NCI-H1436 (cell line): ENCODE results near the gene PCOLCE2.

Experiments used
- DNase-seq: peaks from one replicate; lab custom pipeline; 2025; lab: John Stamatoyannopoulos, UW

Gene PCOLCE2

DNA sequence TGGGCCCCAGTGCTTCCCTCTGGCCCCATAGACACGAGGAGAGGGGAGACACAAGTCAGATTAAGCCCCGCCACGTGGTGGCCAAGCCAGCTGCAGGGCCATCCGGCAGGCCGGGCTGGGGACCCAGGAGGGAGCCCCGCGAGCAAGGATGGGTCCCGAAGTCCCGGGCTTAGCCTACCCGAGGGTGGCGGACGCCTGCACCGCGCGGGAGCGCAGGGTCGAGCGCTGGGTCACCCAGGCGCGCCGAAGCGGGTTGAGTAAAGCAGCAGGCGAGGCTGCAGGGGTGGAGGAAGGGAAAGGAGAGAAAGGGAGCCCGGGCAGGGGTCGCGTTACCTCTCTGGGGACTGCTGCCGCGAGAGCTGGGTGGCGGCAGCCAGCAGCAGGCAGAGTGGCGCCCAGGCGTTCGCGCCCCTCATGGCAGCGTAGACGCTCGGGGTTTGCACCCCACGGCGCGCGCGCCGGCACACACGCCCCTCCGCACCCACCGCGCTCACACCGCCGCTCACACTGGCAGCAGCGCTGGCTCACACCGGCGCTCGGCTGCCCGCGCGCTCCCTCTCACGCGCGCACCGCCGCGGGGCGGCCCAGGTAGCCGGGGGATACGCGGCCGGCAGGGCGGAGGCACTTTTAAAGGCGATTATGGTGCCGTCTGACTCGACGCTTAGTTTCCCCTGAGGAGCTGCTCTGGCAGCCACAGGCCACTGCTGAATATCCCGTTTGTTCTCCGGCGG is at the start of gene PCOLCE2:
Gene PCOLCE2, minus strand, starts transcription at position 603 of the 731 bp plus-strand sequence. Its CDS starts 187 bp downstream, at position 416.
- peak; percentile 70 for DNase-seq

DNA sequence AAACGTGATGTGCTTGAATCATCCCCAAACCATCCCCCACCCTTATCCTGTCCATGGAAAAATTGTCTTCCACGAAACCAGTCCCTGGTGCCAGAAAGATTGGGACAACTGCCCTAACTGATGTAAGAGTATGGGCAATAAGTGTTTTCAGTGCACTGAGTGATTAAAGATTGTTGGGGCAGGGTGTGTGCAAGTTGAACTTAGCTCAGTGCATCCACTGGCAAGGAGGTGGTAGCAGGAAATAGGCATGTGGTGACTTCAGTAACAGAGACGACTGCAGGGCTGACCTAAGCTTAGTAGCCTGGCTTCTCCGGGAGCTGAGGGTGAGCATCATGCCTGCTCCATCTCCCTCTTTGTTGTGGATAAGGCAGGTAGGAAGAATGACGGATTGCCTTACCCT is 47.1 kb upstream of the PCOLCE2 start:
- DNase-seq = no peak

GRCh38 chr3:142934887-142935269 is 46.0 kb upstream of the PCOLCE2 start:
- DNase-seq = no peak

- no peak for DNase-seq
These were observed 45.4 kb upstream of the PCOLCE2 start for GRCh38 chr3:142934128-142934886.

- DNase-seq = peak; percentile 12
These were observed 42.3 kb upstream of the PCOLCE2 start for GRCh38 chr3:142931222-142931621.

DNA sequence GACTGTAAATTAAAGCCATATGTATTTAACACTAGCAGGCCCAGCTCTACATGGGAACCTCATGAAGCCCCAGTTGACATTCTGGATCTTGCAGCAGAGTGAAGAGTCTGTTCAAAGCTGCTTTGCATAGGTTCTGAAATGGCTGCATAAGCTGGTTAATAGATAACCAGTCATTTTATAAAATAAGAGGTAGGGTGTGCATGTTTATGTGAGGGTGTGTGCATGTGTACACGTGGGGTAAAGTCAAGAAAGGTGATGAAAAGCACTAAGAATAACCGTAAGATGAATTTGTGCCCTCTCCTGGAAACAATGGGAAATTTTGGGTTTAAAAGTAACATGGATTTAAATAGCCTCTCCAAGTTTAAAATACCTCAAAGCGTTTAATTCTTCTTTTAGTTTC is 41.6 kb upstream of the PCOLCE2 start:
- DNase-seq = no peak

- no peak for DNase-seq
These were observed 41.0 kb upstream of the PCOLCE2 start for GRCh38 chr3:142929890-142930289.

- peak; percentile 53 for DNase-seq
These were observed 40.2 kb upstream of the PCOLCE2 start for GRCh38 chr3:142929109-142929508.

DNA sequence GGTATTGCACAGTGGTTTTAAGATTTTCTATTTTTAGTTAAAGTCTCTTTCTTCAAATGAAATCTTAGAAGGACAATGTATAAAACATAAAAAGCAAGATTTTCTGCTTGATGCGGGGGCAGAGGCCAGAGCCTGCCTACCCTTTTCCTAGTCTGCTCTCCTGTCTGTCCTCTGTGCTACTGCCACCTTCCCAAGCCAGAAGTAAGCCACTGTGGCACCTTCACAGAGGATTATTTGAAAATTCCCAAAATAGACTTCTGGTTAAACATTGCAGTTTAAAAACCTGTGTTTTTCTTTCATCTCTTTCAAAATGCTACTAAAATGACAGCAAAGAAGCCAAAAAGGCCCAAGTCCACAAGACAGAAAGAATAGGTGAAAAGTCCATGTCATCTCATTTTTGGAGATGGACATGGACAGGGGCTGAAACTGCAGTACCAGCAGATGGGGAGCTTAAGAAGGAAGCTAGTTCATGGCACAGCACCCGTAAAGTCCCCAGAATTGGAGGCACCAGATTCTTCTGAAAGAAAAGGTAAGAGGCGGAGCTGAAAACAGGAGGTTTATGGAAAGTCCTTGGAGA is 37.6 kb upstream of the PCOLCE2 start:
- DNase-seq = no peak

GRCh38 chr3:142925140-142925539 is 36.3 kb upstream of the PCOLCE2 start:
- DNase-seq = no peak

DNA sequence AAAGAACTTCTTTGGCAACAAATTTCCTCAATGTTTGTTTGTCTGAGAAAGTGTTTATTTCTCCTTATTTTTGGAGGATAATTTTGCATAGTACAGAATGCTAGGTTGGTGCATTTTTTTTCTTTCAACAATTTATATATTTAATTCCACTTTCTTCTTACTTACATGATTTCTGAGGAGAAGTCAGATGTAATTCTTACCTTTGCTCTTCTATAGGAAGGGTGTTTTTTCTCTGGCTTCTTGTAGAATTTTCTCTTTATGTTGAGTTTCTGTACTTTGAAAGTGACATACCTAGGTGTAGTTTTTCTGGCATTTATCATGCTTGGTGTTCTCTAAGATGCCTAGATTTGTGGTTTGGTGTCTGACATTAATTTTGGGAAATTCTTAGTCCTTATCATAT is 34.8 kb upstream of the PCOLCE2 start:
- no peak for DNase-seq

GRCh38 chr3:142916605-142917004 is 27.7 kb upstream of the PCOLCE2 start:
- no peak for DNase-seq

GRCh38 chr3:142915636-142916035 is 26.8 kb upstream of the PCOLCE2 start:
- DNase-seq = no peak

- no peak for DNase-seq
These were observed 25.5 kb upstream of the PCOLCE2 start for GRCh38 chr3:142914286-142914811.

DNA sequence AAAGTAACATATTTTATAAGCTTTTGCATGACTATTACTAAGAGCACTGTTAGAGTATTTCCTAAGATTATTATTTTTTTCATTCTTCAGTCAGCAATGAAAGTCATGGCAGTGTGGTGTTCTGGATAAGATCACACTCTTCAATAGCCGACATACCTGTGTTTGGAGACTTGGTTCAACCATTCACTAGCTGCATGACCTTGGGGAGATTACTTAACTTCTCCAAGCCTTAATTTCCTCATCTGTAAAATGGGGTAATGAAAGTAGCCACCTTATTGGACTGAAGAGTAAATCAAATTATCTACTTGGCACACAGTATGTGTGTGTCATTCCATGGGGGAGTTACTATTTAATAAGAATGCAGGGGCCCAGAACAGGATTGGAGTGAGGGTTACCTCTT is 24.5 kb upstream of the PCOLCE2 start:
- no peak for DNase-seq

DNA sequence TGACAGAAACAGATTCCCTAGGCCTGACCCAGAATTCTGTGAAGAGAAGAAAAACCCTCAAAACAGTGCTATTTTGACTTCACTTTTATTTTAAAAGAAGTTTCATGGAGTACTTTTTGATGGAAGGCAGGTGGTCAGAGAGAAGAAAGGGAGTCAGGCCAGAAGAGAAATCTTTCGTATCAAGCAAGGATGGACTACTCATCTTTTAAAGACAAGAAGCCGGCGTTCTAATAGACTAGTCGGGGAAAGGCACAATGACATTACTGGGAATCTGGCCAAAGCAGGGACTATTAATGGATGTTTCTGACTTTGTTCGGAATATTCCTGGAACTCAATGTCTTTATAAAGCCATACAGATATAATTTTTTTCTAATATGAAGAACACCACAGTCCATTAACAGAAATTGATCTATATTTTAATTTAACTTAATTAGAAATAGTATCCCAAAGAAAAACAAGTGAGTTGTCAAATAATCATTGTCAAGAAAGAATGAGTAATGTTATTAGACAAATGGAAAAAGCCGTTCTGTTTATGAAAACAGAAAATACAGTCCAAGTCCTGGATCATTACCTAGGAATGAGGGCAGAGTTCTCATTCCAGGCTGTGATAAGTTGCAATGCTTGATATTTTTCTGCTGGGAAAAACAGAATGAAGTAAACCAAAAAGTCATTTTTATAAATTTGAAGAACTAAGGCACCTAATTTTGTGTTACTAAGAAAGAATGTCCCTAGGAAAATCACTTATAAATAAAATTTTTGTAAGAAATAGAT is 23.7 kb upstream of the PCOLCE2 start:
- no peak for DNase-seq

GRCh38 chr3:142910280-142910679 is 21.4 kb upstream of the PCOLCE2 start:
- no peak for DNase-seq

DNA sequence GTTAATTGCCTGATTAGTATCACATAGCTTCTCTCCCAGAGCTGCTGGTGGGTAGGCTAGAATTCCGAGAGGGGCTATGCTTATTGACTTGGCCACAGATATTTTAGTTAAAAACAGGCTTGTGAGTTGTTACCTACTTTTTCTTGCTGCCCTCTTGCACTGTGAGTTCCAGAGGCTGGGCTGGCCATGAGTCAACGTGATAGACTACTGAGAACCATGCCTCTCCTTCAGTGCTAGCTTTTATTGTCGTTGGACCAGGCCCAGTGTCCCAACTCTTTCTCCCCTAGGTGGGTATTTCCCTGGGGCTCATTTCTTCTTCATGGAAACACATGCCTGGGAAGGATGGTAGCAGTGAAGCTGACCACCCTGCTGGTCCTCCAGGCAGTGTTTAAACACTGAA is 20.4 kb upstream of the PCOLCE2 start:
- no peak for DNase-seq

DNA sequence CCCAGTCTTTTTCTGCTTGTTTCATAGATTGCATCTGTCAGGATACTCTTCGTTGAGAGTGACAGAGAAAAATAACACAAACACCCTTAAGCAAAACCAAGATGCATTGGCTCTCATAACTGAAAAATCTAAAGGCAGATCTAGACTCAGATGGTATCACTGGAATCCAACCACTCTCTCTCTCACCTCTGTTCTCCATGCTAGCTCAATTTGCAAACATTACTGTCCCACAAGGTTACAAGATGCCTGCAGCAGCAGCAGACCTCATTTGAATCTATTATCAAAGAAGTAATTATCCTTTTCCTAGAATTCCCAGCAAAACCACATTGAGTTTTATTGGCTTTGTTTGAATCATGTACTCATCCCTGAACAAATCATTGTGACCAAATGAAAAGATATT is 19.1 kb upstream of the PCOLCE2 start:
- no peak for DNase-seq

DNA sequence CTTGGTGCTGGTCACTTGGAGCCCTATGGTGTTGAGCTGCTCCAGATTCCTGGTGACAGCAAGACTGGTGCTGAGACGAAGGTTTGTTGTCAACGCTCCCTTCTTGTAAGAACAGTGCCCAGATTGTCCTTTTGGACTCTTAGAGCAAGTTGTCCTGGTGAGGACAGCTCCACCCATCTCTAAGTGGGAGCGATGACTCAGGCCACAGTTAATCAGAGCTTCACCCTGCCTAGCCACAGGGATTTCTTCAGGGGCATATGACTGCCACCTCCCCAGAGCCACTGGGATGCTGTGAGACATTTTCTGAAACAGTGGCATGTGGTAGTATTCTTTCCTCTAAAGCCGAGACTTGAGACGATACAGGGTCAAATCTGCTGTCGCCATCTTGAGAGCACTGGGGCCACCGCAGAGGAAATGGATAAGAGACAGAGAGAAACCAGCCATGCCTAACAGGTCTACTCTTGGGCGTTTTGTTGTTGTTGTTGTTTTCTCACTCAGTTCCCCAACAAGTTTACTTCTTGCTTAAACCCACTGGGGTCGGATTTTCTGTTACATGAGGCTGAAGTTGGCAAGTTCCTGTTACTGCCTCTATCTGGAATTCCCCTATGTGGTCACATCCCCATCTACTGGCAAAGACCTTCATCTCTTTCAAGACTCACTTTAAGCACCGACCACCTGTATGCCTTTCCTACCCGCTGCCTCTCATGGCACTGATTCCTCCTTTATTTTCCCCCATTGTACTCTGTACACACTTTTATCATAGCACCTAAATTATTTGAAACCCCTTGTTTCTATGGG is 16.0 kb upstream of the PCOLCE2 start:
- DNase-seq = no peak

DNA sequence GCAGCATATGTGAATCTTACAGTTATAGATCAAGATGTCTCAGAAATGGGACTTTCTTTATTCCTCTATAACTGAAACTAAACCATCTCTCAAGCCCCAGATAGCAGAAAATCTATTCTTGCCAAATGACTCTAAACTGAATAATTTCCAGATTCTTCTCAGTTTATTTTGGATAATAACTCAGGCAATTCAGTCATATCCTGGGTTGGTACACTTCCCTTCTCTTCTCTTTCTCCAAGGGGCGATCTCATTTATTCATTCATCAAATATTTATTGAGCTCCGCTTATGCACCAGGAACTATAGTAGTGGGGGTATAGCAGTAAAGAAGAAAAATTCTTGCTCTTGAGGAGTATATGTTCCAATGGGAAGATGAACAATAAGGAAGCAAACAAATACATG is 13.5 kb upstream of the PCOLCE2 start:
- DNase-seq = no peak
